GM23248 (cell line): ENCODE measurements around the gene SETBP1.

Source experiments
- EZH2 ChIP-seq: fragments of 200-600 bp; sonication (generic); IDR thresholded peaks from 2 replicates; pipeline ENCODE4 v1.6.1; 2018; ENCODE audit warnings: antibody characterized with exemption, mild to moderate bottlenecking; ENCODE audit not compliant: insufficient read depth, poor library complexity, severe bottlenecking
- EZH2phosphoT487 ChIP-seq: fragments of 200-600 bp; sonication (generic); IDR thresholded peaks from 2 replicates; pipeline ENCODE4 v1.6.1; 2018; ENCODE audit warnings: antibody characterized with exemption, moderate library complexity, mild to moderate bottlenecking, low read depth; ENCODE audit not compliant: insufficient read depth

- TF ChIP-seq EZH2 (no peak), EZH2phosphoT487 (no peak)
Measured at GRCh38 chr18:45107425-45107824, 426.7 kb downstream of the SETBP1 start.
